Activated naive CD8-positive, alpha-beta T cell treated with anti-CD3 and anti-CD28 coated beads, Interleukin-2, amount 50 U/mL, for 24 hours (primary cell): ENCODE measurements around the gene CUL1.
A peak's percentile ranks its signal among the peaks of the same experiment; 100 is the strongest.

Experiments
- ATAC-seq: fragments of 150-1000 bp; cut with Tn5 transposase; one replicate; pipeline ENCODE4 v1.10.0; 2021
- DNase-seq: peaks from one replicate; pipeline ENCODE4 v3.0.0; 2021
- H3K27ac Mint-ChIP-seq: one replicate; pipeline ENCODE4 v1.8.0; 2021; ENCODE audit warnings: mild to moderate bottlenecking, mixed read lengths
- H3K27me3 Mint-ChIP-seq: one replicate; pipeline ENCODE4 v1.8.0; 2021; ENCODE audit warnings: mixed read lengths
- H3K36me3 Mint-ChIP-seq: one replicate; pipeline ENCODE4 v1.8.0; 2021; ENCODE audit warnings: low read depth, mixed read lengths
- H3K4me1 Mint-ChIP-seq: one replicate; pipeline ENCODE4 v1.8.0; 2021; ENCODE audit warnings: mixed read lengths
- H3K4me3 Mint-ChIP-seq: one replicate; pipeline ENCODE4 v1.8.0; 2021; ENCODE audit warnings: mild to moderate bottlenecking, moderate library complexity, mixed read lengths
- H3K9me3 Mint-ChIP-seq: one replicate; pipeline ENCODE4 v1.8.0; 2021; ENCODE audit warnings: mixed read lengths

The CUL1 gene

DNA sequence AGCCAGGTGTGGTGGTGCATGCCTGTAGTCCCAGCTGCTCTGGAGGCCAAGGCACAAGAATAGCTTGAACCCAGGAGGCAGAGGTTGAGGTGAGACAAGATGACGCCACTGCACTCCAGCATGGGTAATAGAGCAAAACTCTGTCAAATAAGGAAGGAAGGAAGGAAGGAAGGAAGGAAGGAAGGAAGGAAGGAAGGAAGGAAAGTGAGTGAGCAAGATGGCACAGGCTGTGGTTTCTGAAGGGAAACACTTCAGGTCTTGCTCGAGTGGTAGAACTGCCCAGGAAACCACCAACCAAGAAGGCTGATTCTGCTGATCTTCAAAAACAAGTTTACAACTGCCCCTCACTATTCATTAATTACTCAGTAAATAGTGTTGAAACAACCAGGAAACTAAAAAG is 140.2 kb downstream of the CUL1 start:
- H3K36me3 Mint-ChIP-seq = peaks cover 64% of the 10 kb centered on the region
- H3K9me3 Mint-ChIP-seq = no peaks in the 10 kb centered on the region
- H3K27me3 Mint-ChIP-seq = no peaks in the 10 kb centered on the region
- peak overlapping the region; percentile 53 for H3K27ac Mint-ChIP-seq
- no peak for ATAC-seq
- H3K4me3 Mint-ChIP-seq = no peak overlapping the region
- H3K4me1 Mint-ChIP-seq = peaks cover 34% of the 10 kb centered on the region
- DNase-seq = no peak

DNA sequence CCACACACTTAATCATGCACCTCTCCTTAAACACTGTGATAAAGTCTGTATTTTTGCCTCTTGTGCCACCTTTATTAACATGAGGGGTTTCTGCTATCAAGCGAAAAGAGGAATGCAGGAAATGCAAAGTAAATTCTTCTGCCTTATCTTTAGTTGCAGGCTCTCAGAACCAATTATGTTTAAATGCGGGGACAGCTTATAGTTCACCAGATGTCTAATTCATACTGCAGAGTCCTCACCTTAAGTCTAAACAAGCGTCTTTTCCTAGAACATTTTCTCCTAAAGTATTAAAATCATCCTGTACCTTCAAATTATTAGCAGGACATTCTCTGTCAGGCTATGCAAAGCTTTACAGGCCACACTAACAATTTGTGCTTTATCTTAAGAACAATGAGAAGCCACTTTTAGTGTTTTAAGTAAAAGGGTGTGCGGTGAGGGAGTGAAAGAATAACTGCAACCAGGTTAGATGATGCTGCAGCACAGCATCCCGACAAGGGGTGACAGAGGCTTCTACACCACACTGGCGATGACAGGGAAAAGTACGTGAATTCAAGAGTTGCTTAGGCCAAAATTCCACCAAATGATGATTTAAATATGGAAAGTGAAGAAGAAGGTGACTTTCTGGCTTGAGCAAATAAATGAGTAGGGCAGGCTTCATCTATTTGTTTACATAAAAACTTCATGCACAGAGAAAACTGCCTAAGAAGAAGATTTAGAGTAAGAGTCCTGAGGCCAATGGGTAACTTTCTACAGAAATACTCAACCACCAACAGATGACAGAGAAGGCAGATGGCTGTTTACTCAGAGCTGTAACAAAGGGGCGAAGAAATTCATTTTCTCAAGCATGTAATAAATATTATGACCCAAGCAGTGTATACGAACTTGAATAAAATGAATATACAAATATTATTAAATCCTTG is 149.4 kb downstream of the CUL1 start:
- Mint-ChIP-seq H3K27ac (no peak overlapping the region), H3K36me3 (peaks cover 27% of the 10 kb centered on the region), H3K4me1 (peaks cover 36% of the 10 kb centered on the region), H3K9me3 (no peaks in the 10 kb centered on the region), H3K27me3 (no peaks in the 10 kb centered on the region), H3K4me3 (no peak overlapping the region)
- no peak for ATAC-seq
- no peak for DNase-seq

DNA sequence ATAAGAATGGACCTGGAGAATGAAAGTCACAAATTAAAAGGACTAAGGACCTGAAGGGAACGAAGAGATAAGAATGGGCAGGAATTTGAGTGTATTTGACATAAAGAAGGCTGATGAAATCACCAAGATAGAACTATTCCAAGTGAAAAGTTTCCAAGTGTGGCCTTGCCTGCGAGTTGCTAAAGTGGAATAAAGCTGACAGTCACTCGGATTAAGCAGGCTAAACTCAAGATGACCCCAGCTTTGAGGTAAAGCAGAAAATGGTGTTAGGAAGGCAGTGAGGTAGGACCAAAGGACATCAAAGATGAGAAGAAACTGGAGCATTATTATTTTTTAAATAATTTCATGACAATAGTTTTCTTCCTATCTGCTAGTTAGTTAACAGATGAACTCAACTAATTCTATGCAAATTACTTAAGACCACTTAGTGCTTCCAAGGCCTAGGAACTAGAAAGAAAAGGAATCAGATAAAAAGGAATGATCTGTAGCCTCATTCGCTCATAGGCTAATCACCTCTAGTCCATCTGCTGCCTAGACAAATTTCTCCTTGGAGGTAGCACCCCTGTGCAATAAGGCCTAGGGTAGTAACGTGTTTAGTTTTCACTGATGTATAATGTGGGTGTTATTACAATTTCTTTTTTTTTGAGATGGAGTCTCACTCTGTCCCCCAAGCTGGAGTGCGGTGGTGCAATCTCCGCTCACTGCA is 150.8 kb downstream of the CUL1 start:
- no peak overlapping the region for H3K27ac Mint-ChIP-seq
- no peaks in the 10 kb centered on the region for H3K9me3 Mint-ChIP-seq
- peaks cover 21% of the 10 kb centered on the region for H3K36me3 Mint-ChIP-seq

DNA sequence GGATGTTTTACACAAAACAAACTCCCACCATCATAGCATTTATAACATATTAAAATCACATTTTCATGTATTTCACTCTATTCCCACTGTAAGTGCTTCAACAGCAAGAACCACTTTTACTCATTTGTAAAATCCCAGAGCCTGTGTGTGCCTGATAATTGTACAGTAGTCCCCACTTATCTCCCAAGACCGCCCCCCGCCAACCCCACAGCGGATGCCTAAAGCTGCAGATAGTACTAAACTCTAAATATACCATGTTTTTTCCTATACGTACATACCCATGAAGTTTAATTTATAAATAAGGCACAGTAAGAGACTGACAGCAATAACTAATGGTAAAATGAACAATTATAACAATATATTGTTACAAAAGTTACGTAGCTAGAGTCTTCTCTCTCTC is 151.9 kb downstream of the CUL1 start:
- H3K27ac Mint-ChIP-seq = no peak overlapping the region
- H3K4me1 Mint-ChIP-seq = peaks cover 38% of the 10 kb centered on the region
- no peaks in the 10 kb centered on the region for H3K27me3 Mint-ChIP-seq
- DNase-seq (no peak), ATAC-seq (no peak)
- H3K9me3 Mint-ChIP-seq = no peaks in the 10 kb centered on the region
- peaks cover 14% of the 10 kb centered on the region for H3K36me3 Mint-ChIP-seq
- H3K4me3 Mint-ChIP-seq = no peak overlapping the region

More for the DNA sequence above, 150.8 kb downstream of the CUL1 start:
- peaks cover 33% of the 10 kb centered on the region for H3K4me1 Mint-ChIP-seq
- no peak for DNase-seq
- ATAC-seq = no peak
- H3K27me3 Mint-ChIP-seq = no peaks in the 10 kb centered on the region
- no peak overlapping the region for H3K4me3 Mint-ChIP-seq
